ENCODE measurements around the gene KRTAP10-12.

KRTAP10-12 gene

GRCh38 chr21:44670642-44671432 lies 26.1 kb upstream of the KRTAP10-12 start:
- TF ChIP-seq CTCF (IDR thresholded peaks at IDR 0.05; ENCODE audit: insufficient read depth, low read length, missing control alignments) = no peak
- CTCF ChIA-PET = no interaction called here
- no peak overlapping the region for H3K4me3 ChIP-seq (ENCODE audit: low read depth, low read length)
- POLR2A ChIA-PET = no interaction called here
- no peak for DNase-seq (ENCODE audit: low read depth, low spot score)

GRCh38 chr21:44671911-44672310 lies 25.1 kb upstream of the KRTAP10-12 start:
- H3K4me3 ChIP-seq (ENCODE audit: low read depth, low read length) = no peak overlapping the region
- TF ChIP-seq CTCF (IDR thresholded peaks at IDR 0.05; ENCODE audit: insufficient read depth, low read length, missing control alignments) = no peak
- no peak for DNase-seq (ENCODE audit: low read depth, low spot score)
- POLR2A ChIA-PET = no interaction called here
- CTCF ChIA-PET = no interaction called here

- DNase-seq (ENCODE audit: low read depth, low spot score) = no peak
- TF ChIP-seq CTCF (IDR thresholded peaks at IDR 0.05; ENCODE audit: insufficient read depth, low read length, missing control alignments) = no peak
- H3K4me3 ChIP-seq (ENCODE audit: low read depth, low read length) = no peak overlapping the region
- CTCF ChIA-PET = no interaction called here
- POLR2A ChIA-PET = no interaction called here
These were observed 19.1 kb upstream of the KRTAP10-12 start for GRCh38 chr21:44677881-44678280.

- CTCF ChIA-PET = no interaction called here
- no peak for TF ChIP-seq CTCF (IDR thresholded peaks at IDR 0.05; ENCODE audit: insufficient read depth, low read length, missing control alignments)
- no peak for DNase-seq (ENCODE audit: low read depth, low spot score)
- H3K4me3 ChIP-seq (ENCODE audit: low read depth, low read length) = no peak overlapping the region
- POLR2A ChIA-PET = no interaction called here
These were observed 15.8 kb upstream of the KRTAP10-12 start for GRCh38 chr21:44681152-44681551.

GRCh38 chr21:44681861-44682579 lies 15.0 kb upstream of the KRTAP10-12 start, which contains the start of gene KRTAP12-1:
Gene KRTAP12-1 (minus strand): TSS chr21:44682163. CDS start chr21:44682123, 40 bp downstream.
- no peak within 1 kb of the TSS for H3K4me3 ChIP-seq (ENCODE audit: low read depth, low read length)
- ChIA-PET CTCF (interaction anchor here (1.2 kb wide), 1 partner anchor 13 kb away, joined by 3 read pairs; no protein-coding TSS in a partner anchor), POLR2A (no interaction called here)
- no peak for DNase-seq (ENCODE audit: low read depth, low spot score)
- TF ChIP-seq CTCF (IDR thresholded peaks at IDR 0.05; ENCODE audit: insufficient read depth, low read length, missing control alignments) = no peak

GRCh38 chr21:44682580-44683151 lies 14.3 kb upstream of the KRTAP10-12 start:
- H3K4me3 ChIP-seq (ENCODE audit: low read depth, low read length) = no peak overlapping the region
- ChIA-PET CTCF (interaction anchor here (1.2 kb wide), 1 partner anchor 13 kb away, joined by 3 read pairs; no protein-coding TSS in a partner anchor), POLR2A (no interaction called here)
- TF ChIP-seq CTCF (IDR thresholded peaks at IDR 0.05; ENCODE audit: insufficient read depth, low read length, missing control alignments) = no peak
- no peak for DNase-seq (ENCODE audit: low read depth, low spot score)
